KG1 (cell line): Measurements from ENCODE around the gene AQP12A.

Experiments used
- DNase-seq: peaks from one replicate; lab custom pipeline; 2025; lab: John Stamatoyannopoulos, UW

The AQP12A gene

DNA sequence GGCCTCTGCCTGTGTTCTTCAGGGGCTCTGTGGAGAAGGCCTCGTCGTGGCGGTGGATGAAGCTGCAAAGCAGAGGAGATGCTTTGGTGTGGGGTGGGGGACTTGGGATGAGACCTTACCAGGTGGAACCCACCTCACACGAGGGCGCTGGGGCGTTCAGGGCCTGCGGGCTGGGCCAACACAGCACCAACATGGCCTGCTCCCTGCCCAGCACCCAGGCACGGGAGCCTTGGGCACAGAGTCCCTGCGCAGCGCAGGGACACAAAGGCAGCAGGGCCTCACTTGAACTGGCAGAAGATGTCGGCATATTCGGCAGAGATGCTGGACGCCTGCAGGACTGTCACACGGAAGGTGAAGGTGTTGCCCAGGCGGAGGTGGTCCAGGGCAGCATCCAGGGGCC, 53.8 kb downstream of the AQP12A start:
- no peak for DNase-seq

DNA sequence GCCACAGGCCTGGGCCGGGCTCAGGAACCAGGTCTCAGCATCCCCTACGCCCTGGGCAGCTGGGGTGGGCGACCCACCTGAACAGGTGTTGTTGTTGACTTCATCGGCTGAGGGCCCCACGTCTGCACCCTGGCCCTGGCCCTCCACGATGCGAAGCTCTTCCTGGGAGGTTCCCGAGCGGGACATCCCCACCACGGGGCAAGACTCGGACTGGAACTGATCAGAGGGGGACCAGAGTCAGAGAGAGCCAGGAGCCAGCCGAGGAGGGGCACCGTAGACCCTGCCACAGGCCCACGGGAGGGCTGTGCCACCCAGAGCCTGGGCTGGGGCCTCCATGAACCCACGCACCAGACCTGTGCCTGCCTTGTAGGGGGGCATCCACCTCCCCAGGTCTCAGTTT, 54.3 kb downstream of the AQP12A start:
- DNase-seq: no peak

DNA sequence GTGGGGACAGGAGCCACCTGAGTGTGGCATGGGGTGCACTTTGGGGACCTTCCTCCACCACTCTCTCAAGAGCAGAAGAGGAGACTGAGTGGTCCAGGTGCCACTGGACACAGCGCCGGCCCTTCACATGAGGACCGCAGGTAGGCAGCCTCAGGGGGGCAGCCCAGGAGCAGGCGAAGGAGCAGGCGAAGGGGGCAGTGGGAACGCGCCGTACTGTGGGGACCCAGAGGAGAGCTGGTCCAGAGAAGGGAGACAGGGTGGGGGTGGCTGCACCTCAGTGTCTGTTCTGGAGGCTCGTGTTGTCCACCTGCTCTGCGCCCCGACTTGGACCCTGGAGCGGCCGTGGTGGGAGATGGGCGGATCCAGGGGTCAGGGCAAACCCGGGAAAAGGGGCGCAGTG, 55.0 kb downstream of the AQP12A start:
- no peak for DNase-seq

DNA sequence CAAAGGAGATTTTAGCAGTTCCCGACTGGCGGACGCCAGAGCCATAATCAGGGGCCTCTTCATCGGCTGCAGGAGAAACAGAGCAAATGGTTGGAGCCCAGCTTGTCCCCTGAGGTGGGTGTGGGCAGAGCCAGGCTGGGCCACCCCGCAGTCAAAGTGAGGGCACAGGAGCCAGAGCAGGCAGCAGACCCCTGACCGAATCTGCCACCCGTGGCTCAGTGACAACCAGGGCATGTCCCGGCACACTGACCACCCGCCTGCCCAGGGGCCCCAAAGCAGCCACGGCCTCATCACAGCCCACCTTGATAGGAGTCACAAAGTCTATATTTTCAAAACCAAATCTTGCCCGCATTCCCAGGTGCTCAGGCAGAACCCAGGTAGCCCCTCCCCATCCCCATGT, 55.6 kb downstream of the AQP12A start:
- DNase-seq: no peak
